IPS-18c (cell line): ENCODE measurements around the gene GSTCD.
"Not testable (repeated sequence)": the region's sequence is repeated elsewhere in the genome, so short reads cannot be mapped to it uniquely, and the experiment has no call there.

Source experiments
- H3K4me3 ChIP-seq: 2 replicates; pipeline ENCODE4 v1.7.0; 2013; ENCODE audit warnings: low read depth, mild to moderate bottlenecking, low read length, moderate library complexity; ENCODE audit not compliant: insufficient read depth
- H3K9me3 ChIP-seq: one replicate; pipeline ENCODE4 v1.6.1; 2013; ENCODE audit warnings: mild to moderate bottlenecking, low read length, moderate library complexity; ENCODE audit not compliant: control insufficient read depth, insufficient read depth

The GSTCD gene, protein sequence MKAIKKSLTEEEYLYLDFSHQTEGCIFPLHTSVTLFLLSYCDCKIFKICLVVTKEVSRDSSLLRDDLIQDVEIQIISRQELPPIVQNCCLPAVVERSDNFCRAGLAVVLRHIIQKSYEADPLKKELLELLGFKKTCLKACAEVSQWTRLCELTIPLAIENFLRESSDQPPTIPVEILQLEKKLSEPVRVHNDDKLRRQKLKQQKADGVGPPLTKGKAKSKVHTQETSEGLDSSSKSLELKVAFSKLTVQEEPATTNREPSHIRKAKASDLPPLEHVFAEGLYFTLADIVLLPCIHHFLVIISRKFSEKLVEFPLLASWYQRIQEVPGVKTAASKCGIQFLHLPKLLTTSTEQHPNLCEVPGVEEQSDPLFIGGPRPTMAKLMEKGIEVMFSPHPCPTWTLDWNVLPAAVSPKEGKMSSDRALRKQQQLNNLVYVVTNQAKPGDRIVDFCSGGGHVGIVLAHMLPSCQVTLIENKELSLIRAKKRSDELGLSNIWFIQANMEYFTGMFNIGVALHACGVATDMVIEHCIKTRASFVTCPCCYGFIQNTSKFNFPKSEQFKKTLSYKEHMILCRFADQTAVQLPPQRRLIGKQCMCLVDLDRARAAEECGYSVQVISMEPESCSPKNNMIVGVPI

DNA sequence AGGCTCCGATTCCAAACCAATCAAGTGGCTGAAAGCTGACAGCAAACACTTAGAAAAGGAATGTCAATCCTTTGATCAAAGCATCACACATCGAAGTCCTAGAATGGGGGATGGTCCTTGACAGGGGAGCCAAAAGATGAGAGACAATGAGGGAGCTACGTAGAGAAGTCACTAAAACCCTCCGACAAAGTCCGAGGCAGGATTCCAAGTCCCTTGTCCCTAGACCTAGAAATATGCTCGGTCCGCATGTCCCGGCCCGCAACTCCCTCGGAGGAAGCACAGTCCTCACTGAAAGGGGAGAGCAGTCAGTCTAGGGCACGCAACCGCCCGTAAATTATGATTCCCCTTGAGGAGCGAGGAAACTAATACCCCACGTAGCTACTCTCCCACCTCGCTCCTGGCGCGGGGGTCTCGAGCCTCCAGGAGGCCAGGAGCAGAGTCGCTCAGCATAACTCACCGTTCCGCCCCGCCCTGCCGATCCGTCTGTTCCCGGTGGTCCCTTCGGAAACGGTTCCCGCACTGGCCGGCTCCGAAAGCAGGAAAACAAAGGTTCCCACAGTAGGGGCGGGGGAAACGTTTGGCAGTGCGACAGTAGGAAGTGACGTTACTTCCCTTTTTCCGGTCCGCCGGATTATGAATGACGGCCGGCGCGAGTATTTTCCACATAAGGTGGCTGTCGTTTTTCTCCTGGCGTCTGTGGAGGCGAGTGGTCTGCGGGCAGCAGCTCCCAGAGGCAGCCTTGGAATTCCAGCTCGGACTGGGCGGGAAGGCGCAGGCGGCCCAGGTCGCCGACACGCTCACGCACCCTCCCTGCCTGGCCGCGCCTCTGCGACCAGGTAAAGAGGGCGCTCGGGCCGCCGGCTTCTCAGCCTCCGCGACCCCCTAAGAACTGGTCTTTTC is at the start of gene GSTCD, which contains the start of gene INTS12:
GSTCD (plus strand) TSS at position 604 of the 900 bp plus-strand sequence. CDS start 8,830 bp downstream, outside the sequence.
INTS12 (minus strand) TSS at position 509 of the 900 bp plus-strand sequence. CDS start 8,684 bp downstream, outside the sequence.
- no peaks in the 10 kb centered on the region for H3K9me3 ChIP-seq
- H3K4me3 ChIP-seq = peak within 1 kb of the TSS; percentile 86

DNA sequence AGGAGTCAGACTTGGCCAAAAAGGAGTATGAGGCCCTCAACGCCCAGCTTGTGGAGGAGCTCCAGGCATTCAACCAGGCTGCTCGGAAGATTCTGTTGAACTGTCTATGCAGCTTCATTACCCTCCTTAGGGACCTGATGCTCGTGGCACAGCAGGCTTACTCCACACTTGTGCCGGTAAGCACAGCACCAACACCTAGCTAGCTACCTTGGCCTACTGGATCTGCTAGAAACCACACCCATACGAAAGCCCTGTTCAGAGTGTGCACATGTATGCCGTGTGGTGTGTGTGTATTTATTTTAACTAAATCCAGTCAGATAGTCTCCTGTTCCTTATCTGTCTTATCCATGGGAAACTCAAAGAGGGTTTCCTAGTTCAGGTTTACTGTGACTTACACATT is 49.4 kb upstream of the GSTCD start:
- no peaks in the 10 kb centered on the region for H3K9me3 ChIP-seq

DNA sequence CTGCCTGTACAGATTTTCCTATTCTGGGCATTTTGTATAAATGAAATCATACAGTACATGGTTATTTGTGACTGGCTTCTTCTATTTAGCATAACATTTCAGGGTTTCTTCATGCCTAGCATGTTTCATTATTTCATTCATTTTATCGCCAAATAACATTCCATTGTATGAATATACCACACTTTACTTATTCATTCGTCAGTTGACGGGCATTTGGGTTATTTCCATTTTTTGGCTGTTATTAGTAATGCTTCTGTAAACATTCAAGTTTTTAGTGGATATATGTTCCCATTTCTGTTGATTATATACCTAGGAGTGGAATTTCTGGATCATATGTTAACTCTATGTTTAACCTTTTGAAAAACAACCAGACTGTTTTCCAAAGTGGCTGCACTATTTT is 47.6 kb upstream of the GSTCD start:
- Histone ChIP-seq H3K4me3 (no peak overlapping the region), H3K9me3 (no peaks in the 10 kb centered on the region)

More for the DNA sequence above, 49.4 kb upstream of the GSTCD start:
- H3K4me3 ChIP-seq = no peak overlapping the region

DNA sequence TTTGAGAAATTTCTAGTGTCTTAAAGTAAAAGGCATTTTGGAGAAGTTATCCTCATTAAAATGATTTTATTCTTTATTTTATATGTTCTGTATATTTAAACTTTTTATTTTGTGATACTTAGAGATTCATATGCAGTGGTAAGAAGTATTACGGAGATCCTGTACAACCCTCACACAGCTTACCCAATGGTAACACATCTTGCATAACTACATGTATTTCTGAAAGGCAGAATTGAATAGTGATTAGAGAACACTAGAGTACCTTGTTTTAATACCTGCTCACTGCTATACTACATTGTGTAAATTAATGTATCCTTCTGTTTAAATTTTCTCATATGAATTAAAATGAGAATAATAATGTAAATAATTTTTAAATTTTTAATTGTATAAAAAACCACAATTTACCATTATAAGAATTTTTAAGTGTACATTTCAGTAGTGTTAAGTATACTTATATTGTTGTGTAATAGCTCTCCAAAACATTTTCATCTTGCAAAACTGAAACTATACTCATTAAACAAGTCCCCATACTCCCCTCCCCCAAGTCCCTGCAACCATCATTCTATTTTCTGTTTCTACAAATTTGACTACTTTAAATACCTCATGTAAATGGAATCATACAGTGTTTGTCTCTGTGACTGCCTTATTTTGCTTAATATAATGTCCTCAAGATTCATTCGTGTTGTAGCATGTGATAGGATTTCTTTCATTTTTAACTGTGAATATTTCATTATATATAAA is 45.5 kb upstream of the GSTCD start:
- Histone ChIP-seq H3K9me3 (no peaks in the 10 kb centered on the region), H3K4me3 (no peak overlapping the region)

DNA sequence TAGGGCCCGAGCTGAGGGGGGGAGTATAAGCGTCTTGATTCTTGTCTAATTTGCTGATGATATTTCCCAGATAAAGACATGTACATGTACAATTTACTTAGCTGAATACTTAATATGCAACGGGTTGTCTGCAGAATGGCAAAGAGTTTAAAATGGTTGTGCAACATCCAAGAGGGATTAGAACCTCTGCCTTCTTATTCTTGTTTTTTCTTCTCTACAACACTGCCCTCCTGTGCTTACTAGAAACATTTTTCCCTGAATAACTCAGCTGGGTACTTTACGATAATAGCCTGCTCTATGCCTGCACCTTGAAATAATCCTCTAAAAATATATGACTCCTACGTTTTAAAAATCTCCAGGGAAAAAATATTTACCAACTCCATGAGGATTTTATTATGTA is 41.9 kb upstream of the GSTCD start:
- H3K4me3 ChIP-seq = no peak overlapping the region
- H3K9me3 ChIP-seq = no peaks in the 10 kb centered on the region

DNA sequence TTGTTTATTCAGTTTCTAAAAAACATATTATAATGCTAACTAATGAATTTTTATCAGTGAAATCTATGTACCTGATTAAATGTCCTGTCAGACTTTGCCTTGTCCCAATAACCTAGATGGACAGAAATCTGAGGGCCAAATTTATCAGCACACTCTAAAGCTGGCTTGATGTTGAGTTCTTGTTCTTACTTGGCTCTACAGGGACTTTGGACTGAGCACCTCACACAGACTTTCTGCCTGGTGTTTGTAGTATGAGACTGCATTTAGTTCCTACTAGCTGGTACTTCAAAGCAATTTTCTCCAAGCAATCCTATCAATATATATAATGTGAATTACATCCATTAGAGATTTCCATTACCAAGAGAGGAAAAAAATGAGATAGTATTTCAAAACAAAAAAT is 37.9 kb upstream of the GSTCD start:
- H3K9me3 ChIP-seq = no peaks in the 10 kb centered on the region
- no peak overlapping the region for H3K4me3 ChIP-seq

DNA sequence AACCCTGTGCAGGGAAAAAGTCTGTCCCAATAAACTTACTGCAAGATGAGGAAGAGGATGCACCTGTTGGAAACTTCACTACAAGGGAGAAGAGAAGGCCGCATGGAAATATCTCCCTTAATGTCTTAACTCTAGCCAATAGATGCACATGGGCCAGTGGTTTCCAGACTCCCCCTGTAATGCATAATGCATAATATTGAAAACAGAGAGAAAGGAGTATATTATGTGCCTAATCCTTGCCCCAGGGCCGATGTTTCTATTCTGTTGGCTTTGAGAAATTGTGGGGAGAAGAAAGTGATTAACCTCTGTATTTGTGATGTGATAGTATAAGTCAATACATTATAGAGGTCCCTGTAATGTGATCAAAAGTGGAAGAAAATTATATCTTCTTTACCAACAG is 37.3 kb upstream of the GSTCD start:
- no peak overlapping the region for H3K4me3 ChIP-seq
- H3K9me3 ChIP-seq = no peaks in the 10 kb centered on the region

DNA sequence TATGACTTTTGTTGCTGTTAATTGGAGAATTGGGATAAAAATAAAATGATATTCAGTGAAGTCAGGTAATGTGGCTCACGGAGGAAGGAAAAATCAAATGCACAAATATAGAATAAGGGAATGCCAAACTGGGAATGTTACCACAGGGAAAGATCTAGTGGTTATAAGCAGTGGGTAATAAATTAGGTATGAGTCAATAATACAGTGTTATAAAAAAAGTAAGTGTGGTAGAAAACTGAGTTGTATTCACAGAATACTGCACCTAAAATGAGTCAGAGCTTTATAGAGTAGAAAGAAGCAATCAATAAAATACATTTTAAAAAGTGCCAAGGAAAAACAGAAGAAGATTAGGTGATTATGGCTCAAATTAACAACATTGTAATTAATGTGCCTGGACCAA is 34.6 kb upstream of the GSTCD start:
- H3K9me3 ChIP-seq = no peaks in the 10 kb centered on the region
- H3K4me3 ChIP-seq = no peak overlapping the region

DNA sequence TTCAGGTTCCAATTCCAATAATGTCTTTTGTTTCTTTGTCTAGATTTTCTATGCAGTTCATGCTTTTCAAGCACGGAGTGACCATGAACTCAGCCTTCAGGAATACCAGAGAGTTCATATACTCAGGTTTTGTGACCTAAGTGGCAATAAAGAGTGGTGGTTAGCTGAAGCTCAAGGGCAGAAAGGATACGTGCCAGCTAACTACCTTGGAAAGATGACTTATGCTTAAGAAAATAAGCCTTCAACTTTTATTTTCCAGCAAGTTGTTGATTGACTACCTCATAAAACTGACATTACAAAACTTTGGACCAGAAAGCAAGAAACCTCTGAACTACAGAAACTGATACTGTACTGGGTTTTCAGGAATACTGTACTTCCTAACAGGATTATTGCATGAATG is 30.9 kb upstream of the GSTCD start:
- Histone ChIP-seq H3K9me3 (no peaks in the 10 kb centered on the region), H3K4me3 (no peak overlapping the region)

DNA sequence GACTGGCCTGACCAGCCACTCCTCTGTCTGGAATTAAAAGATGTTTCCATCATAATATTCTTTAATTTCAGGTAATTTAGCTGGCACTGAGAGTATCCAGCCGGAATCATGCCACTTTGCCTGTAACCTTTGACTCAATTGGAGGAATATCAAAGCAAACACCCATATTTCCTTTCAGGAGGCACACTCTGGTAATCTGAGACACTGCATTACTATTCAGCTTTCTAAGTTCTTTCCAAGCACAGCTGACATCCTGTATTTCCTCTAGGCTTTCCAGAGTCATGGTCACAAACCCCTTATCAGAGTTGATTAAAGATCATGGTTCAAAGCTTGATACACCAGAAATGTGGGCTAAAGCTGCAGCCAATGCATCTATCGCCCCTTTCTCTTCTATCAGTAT is 29.4 kb upstream of the GSTCD start:
- H3K9me3 ChIP-seq = no peaks in the 10 kb centered on the region
- H3K4me3 ChIP-seq = no peak overlapping the region

DNA sequence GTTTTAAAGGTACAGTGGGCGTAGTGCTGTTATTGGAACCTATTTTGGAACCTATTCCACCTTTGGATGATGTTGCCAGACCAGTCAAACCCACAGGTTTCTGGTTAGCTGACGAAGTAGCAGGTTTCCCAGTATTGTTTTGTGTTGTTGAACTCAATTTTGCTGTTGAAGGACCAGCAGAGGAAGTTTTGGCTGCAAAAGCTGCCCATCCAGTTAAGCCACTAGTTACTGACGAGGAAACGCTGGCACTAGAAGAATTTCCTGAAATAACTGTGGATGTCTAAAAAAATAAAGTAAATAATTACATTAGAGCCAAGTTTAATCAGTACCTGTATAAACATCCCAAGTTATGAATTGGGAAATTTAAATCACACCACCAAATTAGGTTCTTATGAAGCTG is 25.5 kb upstream of the GSTCD start:
- H3K9me3 ChIP-seq = no peaks in the 10 kb centered on the region
- H3K4me3 ChIP-seq = no peak overlapping the region

DNA sequence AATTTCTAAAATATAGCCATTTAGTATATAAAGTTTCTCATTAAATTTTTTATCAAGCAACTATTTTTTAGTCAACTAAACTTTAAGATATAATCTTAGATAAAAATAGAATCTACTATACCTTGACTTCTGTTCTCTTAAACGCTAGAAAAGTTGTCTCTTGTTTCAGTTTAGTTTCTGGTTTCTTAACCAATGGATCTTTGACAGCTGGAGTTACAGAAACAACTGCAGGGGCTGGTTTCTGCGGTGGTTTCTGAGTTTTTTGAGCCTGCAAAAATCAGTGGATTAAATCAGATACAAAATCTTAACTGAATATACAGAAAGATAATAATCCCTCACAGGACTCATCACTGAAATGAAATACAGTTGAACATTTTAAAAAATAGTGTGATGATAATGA is 22.0 kb upstream of the GSTCD start:
- H3K4me3 ChIP-seq = no peak overlapping the region
- no peaks in the 10 kb centered on the region for H3K9me3 ChIP-seq

DNA sequence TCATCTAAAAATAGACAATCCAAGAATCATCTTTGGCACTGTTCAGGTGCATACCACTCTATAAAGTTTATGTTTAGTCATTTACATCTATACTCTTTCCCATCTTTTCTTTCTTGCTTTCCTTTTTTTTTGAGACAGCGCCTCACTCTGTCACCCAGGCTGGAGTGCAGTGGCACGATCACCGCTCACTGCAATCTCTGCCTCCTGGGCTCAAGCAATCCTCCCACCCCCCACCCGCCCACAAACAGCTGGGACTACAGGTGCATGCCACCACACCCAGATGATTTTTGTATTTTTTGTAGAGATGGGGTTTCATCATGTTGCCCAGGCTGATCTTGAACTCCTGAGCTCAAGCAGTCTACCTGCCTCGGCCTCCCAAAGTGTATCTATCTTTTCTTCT is 13.8 kb upstream of the GSTCD start:
- H3K9me3 ChIP-seq, H3K4me3 ChIP-seq: not testable (repeated sequence)

DNA sequence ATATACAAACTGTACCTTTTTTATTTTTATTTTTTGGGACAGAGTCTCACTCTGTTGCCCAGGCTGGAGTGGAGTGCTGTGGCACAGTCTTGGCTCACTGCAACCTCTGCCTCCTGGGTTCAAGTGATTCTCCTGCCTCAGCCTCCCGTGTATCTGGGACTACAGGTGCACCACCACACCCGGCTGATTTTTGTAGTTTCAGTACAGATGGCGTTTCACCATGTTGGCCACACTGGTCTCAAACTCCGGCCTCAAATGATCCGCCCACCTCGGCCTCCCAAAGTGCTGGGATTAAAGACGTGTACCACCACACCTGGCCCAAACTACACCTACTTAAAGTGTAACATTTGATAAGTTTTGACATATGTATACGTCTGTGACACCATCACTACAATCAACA is 12.8 kb upstream of the GSTCD start:
- H3K4me3 ChIP-seq, H3K9me3 ChIP-seq: not testable (repeated sequence)

DNA sequence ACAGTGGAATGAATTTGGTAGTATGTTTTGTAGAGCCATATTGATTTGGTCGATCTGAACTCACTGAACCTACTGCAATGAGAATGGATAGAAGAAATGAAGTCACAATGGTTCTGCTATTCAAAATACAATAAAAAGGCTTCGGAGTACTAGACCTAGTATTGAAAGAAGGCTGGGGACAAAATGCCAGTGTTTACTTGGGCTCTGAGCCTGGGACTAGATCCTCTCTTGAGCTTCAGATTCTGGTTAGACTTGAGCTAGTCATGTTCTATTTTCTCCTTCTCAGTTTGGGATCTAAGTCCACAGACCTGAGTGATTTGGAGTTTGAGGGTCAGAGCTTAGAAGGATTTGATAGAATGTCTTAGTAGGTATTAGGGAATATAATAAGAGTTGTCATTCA is 10.0 kb upstream of the GSTCD start:
- Histone ChIP-seq H3K9me3 (no peaks in the 10 kb centered on the region), H3K4me3 (no peak overlapping the region)

DNA sequence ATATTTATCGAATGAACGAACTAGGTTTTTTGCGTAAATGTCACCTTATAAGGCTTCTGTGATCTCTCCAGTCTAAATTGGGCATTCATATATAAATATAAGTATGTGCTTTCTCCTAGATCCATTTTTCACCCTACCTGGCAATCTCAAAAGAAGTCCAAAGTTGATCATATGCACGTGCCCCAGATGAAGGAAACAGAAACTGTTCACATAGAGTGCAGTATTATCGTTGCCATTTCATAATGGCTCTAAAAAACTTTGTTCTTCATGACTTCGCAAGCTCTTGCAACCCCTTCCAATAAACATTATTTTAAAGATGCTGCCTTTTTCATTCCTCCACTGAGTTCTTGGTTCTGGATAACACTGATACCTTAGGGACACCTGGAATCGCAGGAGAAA is 803 bp upstream of the GSTCD start:
- Histone ChIP-seq H3K4me3 (peak overlapping the region; percentile 86), H3K9me3 (no peaks in the 10 kb centered on the region)

DNA sequence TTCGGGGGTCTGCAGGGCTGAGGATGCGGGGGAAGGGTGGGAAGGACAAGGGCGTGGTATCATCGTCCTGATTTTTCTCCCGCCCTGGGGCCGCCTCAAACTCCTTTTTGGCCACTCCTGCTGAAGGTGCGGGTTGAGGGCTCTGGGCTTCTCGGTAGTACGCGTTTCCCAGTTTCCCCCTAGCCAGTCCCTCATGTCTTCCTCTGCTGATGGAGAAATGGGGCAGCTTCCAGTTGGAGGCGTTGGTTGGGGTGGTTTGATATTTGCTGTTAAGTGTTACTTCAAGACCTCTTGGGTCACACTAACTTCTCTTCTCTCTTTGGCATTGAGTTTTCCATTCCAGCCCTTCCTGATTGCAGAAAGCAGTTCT is 482 bp downstream of the GSTCD start:
- peak overlapping the region; percentile 86 for H3K4me3 ChIP-seq
- H3K9me3 ChIP-seq = no peaks in the 10 kb centered on the region
